Endothelial cell of umbilical vein (primary cell): Measurements from ENCODE around the gene MAML3. TPM values are rescaled to one million over a fixed set of nuclear protein-coding genes. Genes with fewer than 3 reads are reported as not detected.

Experiments used
- BruUV-seq: library from RNA; stranded (reverse); fragments of 400-500 nt; replicated peaks from 2 replicates; lab custom pipeline; 2021; lab: Mats Ljungman, UMichigan
- CTCF ChIA-PET: fragments of 300-600, 350-600 bp; sonication (Branson Sonifier 250); formaldehyde crosslinking; loops from one replicate; lab custom pipeline; 2021; ENCODE audit warnings: antibody characterized with exemption, inconsistent platforms; lab: Charles Lee
- POLR2A ChIA-PET: fragments of 300-600, 350-600 bp; sonication (Branson Sonifier 250); formaldehyde crosslinking; loops from one replicate; lab custom pipeline; 2021; ENCODE audit warnings: antibody characterized with exemption, inconsistent platforms; lab: Charles Lee
- DNase-seq: peaks from one replicate; pipeline ENCODE4 v3.0.0-alpha.2; 2011; ENCODE audit warnings: low read depth, low spot score
- FAIRE-seq: peaks from 2 replicates; lab custom pipeline; 2011; peaks lifted over from hg19 to GRCh38; lab: Jason Lieb, UNC
- H2AFZ ChIP-seq: 2 replicates; pipeline ENCODE4 v1.6.0; 2012; ENCODE audit warnings: low read depth, low read length, control low read depth, inconsistent platforms
- H3K27ac ChIP-seq: 2 replicates; pipeline ENCODE4 v1.5.1; 2011; ENCODE audit warnings: low read depth, mild to moderate bottlenecking, control low read depth, low read length, moderate library complexity; ENCODE audit not compliant: insufficient read depth
- H3K27me3 ChIP-seq, 2 experiments: 2 replicates each; pipeline versions ENCODE4 v1.6.0 to v1.6.1; 2011; ENCODE audit warnings: low read length in 2 of 2, mixed read lengths in 1 of 2; ENCODE audit not compliant: control insufficient read depth in 2 of 2, insufficient read depth in 2 of 2
- H3K36me3 ChIP-seq, 2 experiments: 2 replicates in 1 of 2; 3 replicates in 1 of 2; pipeline ENCODE4 v1.5.1; 2011; ENCODE audit warnings: low read length in 2 of 2, mild to moderate bottlenecking in 1 of 2, moderate library complexity in 1 of 2; ENCODE audit not compliant: control insufficient read depth in 2 of 2, insufficient read depth in 2 of 2; ENCODE audit errors: extremely low read depth in 1 of 2
- H3K4me1 ChIP-seq: 3 replicates; pipeline ENCODE4 v1.5.1; 2011; ENCODE audit warnings: mild to moderate bottlenecking, low read length; ENCODE audit not compliant: control insufficient read depth, insufficient read depth; ENCODE audit errors: extremely low read depth
- H3K4me2 ChIP-seq: 2 replicates; pipeline ENCODE4 v1.6.1; 2011; ENCODE audit warnings: low read length, control low read depth, mixed read lengths; ENCODE audit not compliant: insufficient read depth
- H3K4me3 ChIP-seq, 3 experiments: fragments of 200-600 bp in 1 of 3; sonication (generic), shearing (Covaris generic) in 1 of 3; replicated peaks in 1 of 3; 2 replicates each; pipeline ENCODE4 v1.5.1; 2011 to 2016; ENCODE audit warnings: control low read depth in 3 of 3, low read length in 3 of 3, mild to moderate bottlenecking in 2 of 3, inconsistent platforms in 1 of 3, low read depth in 1 of 3, moderate library complexity in 1 of 3; ENCODE audit not compliant: insufficient read depth in 1 of 3
- H3K79me2 ChIP-seq: 2 replicates; pipeline ENCODE4 v1.6.0; 2012; ENCODE audit warnings: low read length, inconsistent platforms; ENCODE audit not compliant: control insufficient read depth, insufficient read depth
- H3K9ac ChIP-seq: replicated peaks from 2 replicates; pipeline ENCODE3; 2011; ENCODE audit warnings: low read length, control low read depth; ENCODE audit not compliant: insufficient read depth; ENCODE audit errors: extremely low read depth
- H3K9me1 ChIP-seq: replicated peaks from 3 replicates; pipeline ENCODE4 v1.6.0; 2011; ENCODE audit warnings: mild to moderate bottlenecking, low read length; ENCODE audit not compliant: control insufficient read depth, insufficient read depth; ENCODE audit errors: extremely low read depth
- H3K9me3 ChIP-seq: replicated peaks from 2 replicates; pipeline ENCODE4 v1.5.1; 2012; ENCODE audit warnings: low read length, inconsistent platforms; ENCODE audit not compliant: control insufficient read depth, insufficient read depth
- H4K20me1 ChIP-seq: replicated peaks from 2 replicates; pipeline ENCODE3; 2011; ENCODE audit warnings: mild to moderate bottlenecking, low read length; ENCODE audit not compliant: control insufficient read depth, insufficient read depth; ENCODE audit errors: extremely low read depth
- EZH2 ChIP-seq: IDR thresholded peaks from 2 replicates; pipeline ENCODE4 v1.6.1; 2012; ENCODE audit warnings: borderline replicate concordance, low read depth, mild to moderate bottlenecking, moderate library complexity, low read length, inconsistent platforms; ENCODE audit not compliant: severe bottlenecking
- FOS ChIP-seq: IDR thresholded peaks from 2 replicates; pipeline ENCODE4 v1.6.1; 2011; ENCODE audit warnings: mild to moderate bottlenecking, low read length, moderate library complexity, borderline replicate concordance; ENCODE audit not compliant: insufficient read depth
- GATA2 ChIP-seq: IDR thresholded peaks from 2 replicates; pipeline ENCODE4 v1.7.0; 2011; ENCODE audit warnings: low read depth, mild to moderate bottlenecking, moderate library complexity, mixed read lengths, low read length; ENCODE audit not compliant: insufficient read length, insufficient read depth
- JUN ChIP-seq: IDR thresholded peaks from 2 replicates; pipeline ENCODE4 v1.6.1; 2011; ENCODE audit warnings: borderline replicate concordance, low read depth; ENCODE audit not compliant: insufficient read length, insufficient read depth
- MYC ChIP-seq: IDR thresholded peaks from one replicate; pipeline ENCODE4 v1.6.1; 2011; ENCODE audit warnings: mild to moderate bottlenecking, low read depth, low read length
- POLR2A ChIP-seq: IDR thresholded peaks from 2 replicates; pipeline ENCODE4 v1.6.1; 2012; ENCODE audit warnings: low read depth, mild to moderate bottlenecking, control low read depth, low read length
- POLR2AphosphoS5 ChIP-seq: IDR thresholded peaks from 2 replicates; pipeline ENCODE4 v1.6.1; 2012; ENCODE audit warnings: low read depth, mild to moderate bottlenecking, control low read depth, low read length, moderate library complexity; ENCODE audit not compliant: insufficient read depth
- dilution Hi-C: fragments of 300-500 bp; cut with MboI; formaldehyde crosslinking; loops from one replicate; pipeline ENCODE4 v1.15.0; 2019; ENCODE audit warnings: low sequenced_read_pairs; ENCODE audit not compliant: extremely low pct_ligation_motif_present
- intact Hi-C: fragments of 100-400 bp; cut with micrococcal nuclease; formaldehyde crosslinking; loops from one replicate; pipeline ENCODE4 v1.10.0; 2022
- polyA plus RNA-seq, 4 experiments: library from polyadenylated mRNA; depleted of rRNA in 3 of 4; stranded (reverse) in 3 of 4; unstranded in 1 of 4; fragments of >200 nt; gene quantifications; 2 replicates each; pipeline versions ENCODE4 v1.2.1 to v1.2.3, GENCODE V29; 2011 to 2012; ENCODE audit warnings: missing spikeins in 1 of 4
- total RNA-seq: library from RNA; stranded (reverse); gene quantifications from 2 replicates; pipeline ENCODE4 v1.2.3, GENCODE V29; 2021
- TF ChIP-seq, protein P1 (sequence below), 2 donors: IDR thresholded peaks; 1 replicate in 1 of 2; 2 replicates in 1 of 2; pipeline ENCODE4 v1.5.1; 2011; ENCODE audit warnings: low read length in 2 of 2, mild to moderate bottlenecking in 2 of 2, moderate library complexity in 2 of 2, control low read depth in 1 of 2, inconsistent platforms in 1 of 2, low read depth in 1 of 2; ENCODE audit not compliant: insufficient read depth in 1 of 2; ENCODE audit errors: extremely low read depth in 1 of 2
- TF ChIP-seq, protein P2 (sequence below): IDR thresholded peaks from 2 replicates; pipeline ENCODE4 v1.6.1; 2011; ENCODE audit not compliant: insufficient read depth, insufficient read length

MAML3 gene
- total and polyA plus RNA-seq, 2 donors (not counting 3 experiments of a cell fraction or from before 2014, with no cell fraction given), result 14.0 to 20.3 TPM

DNA sequence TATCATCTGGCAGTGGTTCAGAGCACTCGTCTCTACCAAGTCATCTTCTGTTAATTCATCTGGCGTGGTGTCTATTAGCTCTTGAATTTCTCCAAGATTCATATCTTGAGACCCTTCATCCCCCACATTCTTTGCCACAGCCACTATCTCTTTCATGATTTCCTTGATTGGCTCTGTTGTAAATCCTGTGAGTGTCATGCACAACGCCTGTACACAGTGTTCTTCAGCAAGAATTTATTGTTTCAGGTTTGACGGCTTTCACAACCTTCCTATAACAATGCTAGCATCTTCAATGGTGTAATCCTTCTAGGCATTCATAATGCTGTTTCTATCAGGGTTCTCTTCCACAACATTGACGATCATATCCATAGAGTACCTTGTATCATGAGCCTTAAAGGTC lies 457.5 kb downstream of the MAML3 start:
- Histone ChIP-seq H2AFZ (no peak overlapping the region), H3K9me1 (no peaks in the 10 kb centered on the region), H3K27ac (no peak overlapping the region), H3K9me3 (no peaks in the 10 kb centered on the region), H3K4me2 (no peak overlapping the region), H3K27me3 (no peaks in the 10 kb centered on the region), H3K9ac (no peak overlapping the region), H4K20me1 (no peaks in the 10 kb centered on the region), H3K4me1 (no peaks in the 10 kb centered on the region), H3K79me2 (no peaks in the 10 kb centered on the region), H3K4me3 (no peak overlapping the region), H3K36me3 (no peaks in the 10 kb centered on the region)
- no TSS peak for BruUV-seq
- FAIRE-seq, result no peak
- TF ChIP-seq, protein P1, sequence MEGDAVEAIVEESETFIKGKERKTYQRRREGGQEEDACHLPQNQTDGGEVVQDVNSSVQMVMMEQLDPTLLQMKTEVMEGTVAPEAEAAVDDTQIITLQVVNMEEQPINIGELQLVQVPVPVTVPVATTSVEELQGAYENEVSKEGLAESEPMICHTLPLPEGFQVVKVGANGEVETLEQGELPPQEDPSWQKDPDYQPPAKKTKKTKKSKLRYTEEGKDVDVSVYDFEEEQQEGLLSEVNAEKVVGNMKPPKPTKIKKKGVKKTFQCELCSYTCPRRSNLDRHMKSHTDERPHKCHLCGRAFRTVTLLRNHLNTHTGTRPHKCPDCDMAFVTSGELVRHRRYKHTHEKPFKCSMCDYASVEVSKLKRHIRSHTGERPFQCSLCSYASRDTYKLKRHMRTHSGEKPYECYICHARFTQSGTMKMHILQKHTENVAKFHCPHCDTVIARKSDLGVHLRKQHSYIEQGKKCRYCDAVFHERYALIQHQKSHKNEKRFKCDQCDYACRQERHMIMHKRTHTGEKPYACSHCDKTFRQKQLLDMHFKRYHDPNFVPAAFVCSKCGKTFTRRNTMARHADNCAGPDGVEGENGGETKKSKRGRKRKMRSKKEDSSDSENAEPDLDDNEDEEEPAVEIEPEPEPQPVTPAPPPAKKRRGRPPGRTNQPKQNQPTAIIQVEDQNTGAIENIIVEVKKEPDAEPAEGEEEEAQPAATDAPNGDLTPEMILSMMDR (IDR thresholded peaks at IDR 0.05; ENCODE audit: extremely low read depth in 1 of 2, insufficient read depth in 1 of 2, low read depth in 1 of 2, low read length in 2 of 2), result no peak
- TF ChIP-seq JUN, result no peak
- no peak for DNase-seq
- CTCF ChIA-PET, result interaction anchor here (1.2 kb wide), 1 partner anchor 9 kb away, joined by 4 read pairs; no protein-coding TSS in a partner anchor
- intact Hi-C loops (no loop called here), dilution Hi-C loops (no loop called here)
- POLR2A ChIA-PET, result no interaction called here

DNA sequence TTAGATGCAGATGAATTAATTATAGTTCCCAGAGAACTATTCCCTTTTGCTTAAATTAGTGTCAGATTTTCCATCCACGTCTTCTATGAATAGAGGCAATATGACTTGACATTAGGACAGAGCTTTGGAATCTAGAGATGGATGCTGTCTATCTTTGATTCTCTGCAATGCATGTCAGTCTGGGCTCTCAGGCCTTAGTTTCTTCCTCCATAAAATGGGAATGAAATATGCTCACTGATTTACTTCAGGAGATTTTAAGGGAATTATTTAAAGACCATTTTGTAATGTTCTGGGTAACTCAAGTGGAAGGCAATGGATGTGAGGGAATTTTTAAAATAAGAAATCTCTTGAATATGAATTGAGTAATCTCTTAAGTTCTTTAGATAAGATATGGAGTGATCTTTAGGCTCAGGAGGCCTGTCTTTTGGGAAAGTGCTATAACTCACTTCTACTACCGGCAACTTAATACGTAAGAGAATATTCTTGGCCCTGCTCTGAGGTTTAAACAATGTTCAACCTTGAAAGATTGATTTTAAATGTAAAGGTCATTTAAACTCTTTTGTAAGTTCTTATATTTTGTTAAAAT lies 459.4 kb downstream of the MAML3 start:
- DNase-seq (no peak), FAIRE-seq (no peak)
- no TSS peak for BruUV-seq
- TF ChIP-seq GATA2 (no peak), MYC (no peak), POLR2AphosphoS5 (no peak), POLR2A (no peak), EZH2 (no peak), JUN (no peak), FOS (no peak)
- TF ChIP-seq, protein P2, sequence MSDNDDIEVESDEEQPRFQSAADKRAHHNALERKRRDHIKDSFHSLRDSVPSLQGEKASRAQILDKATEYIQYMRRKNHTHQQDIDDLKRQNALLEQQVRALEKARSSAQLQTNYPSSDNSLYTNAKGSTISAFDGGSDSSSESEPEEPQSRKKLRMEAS, result no peak
- TF ChIP-seq, protein P1 (IDR thresholded peaks at IDR 0.05; ENCODE audit: extremely low read depth in 1 of 2, insufficient read depth in 1 of 2, low read depth in 1 of 2, low read length in 2 of 2), result no peak
- ChIA-PET POLR2A (no interaction called here), CTCF (interaction anchor here (1.1 to 1.2 kb wide), 2 partner anchors 10 to 20 kb away, joined by 3 to 4 read pairs; no protein-coding TSS in a partner anchor)
- dilution Hi-C loops, result no loop called here
- no peaks in the 10 kb centered on the region for H3K4me1 ChIP-seq
- no peak overlapping the region for H3K4me3 ChIP-seq
- H2AFZ ChIP-seq, result no peak overlapping the region
- H4K20me1 ChIP-seq, result no peaks in the 10 kb centered on the region
- H3K27me3 ChIP-seq, result no peaks in the 10 kb centered on the region
- H3K27ac ChIP-seq, result no peak overlapping the region
- no peaks in the 10 kb centered on the region for H3K9me3 ChIP-seq
- H3K9me1 ChIP-seq, result no peaks in the 10 kb centered on the region
- no peak overlapping the region for H3K4me2 ChIP-seq
- no peaks in the 10 kb centered on the region for H3K36me3 ChIP-seq
- no peaks in the 10 kb centered on the region for H3K79me2 ChIP-seq
- no peak overlapping the region for H3K9ac ChIP-seq
- intact Hi-C loops, result no loop called here
